Liver (tissue), 3 donors: ENCODE data around the gene TEX53.

Source experiments
- EGR1 ChIP-seq, 2 donors: IDR thresholded peaks; 2 replicates each; pipeline ENCODE4 v1.6.1; 2016 to 2018; ENCODE audit warnings: antibody characterized with exemption in 2 of 2, low read depth in 2 of 2
- JUND ChIP-seq, 2 donors: IDR thresholded peaks; 2 replicates each; pipeline ENCODE4 v1.6.1; 2016; ENCODE audit warnings: antibody characterized with exemption in 2 of 2
- RAD21 ChIP-seq, 2 donors: IDR thresholded peaks; 2 replicates each; pipeline ENCODE4 v1.6.1; 2016; ENCODE audit warnings: antibody characterized with exemption in 2 of 2, mild to moderate bottlenecking in 2 of 2
- RXRA ChIP-seq, 2 donors: IDR thresholded peaks; 2 replicates each; pipeline ENCODE4 v1.6.1; 2017 to 2018; ENCODE audit warnings: antibody characterized with exemption in 2 of 2, mild to moderate bottlenecking in 1 of 2
- TAF1 ChIP-seq: conservative IDR thresholded peaks from 2 replicates; pipeline ENCODE4 v1.6.1; 2016; ENCODE audit warnings: antibody characterized with exemption, mild to moderate bottlenecking
- TF ChIP-seq, protein P1 (sequence below): IDR thresholded peaks from 2 replicates; pipeline ENCODE4 v1.6.1; 2016; ENCODE audit warnings: antibody characterized with exemption
- TF ChIP-seq, protein P2 (sequence below): fragments of 150-350 bp; IDR thresholded peaks from 2 replicates; pipeline ENCODE4 v1.5.1; 2017; ENCODE audit warnings: improper control_type of control experiment, low read depth, low read length; ENCODE audit not compliant: missing input control
- donor health status: healthy.
- donor health status: healthy.

DNA sequence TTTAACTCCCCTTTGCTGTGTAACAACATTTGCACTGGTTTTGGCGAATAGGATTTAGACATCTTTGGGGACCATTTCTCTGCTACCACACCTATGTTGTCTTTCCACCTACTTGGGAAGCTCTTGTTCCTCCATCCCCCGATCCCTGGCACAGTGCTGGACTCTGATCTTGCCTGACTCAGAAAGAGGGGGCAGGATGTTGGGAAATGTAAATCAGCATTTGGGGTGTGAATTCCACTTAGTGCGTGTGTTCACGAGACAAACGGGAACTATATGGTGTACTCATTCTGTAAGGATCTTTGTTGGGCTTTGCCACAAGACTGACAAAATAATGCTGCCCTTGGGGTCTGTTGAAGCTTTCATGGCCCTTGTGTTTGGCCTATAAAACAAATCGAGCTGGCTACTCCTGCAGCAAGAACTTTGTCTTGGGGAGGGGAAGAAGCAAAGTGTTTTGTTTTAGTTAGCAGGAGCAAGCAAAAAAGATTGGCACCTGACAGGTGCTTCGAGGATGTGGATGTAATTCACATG, 28.0 kb downstream of the TEX53 start:
- TF ChIP-seq, protein P1, sequence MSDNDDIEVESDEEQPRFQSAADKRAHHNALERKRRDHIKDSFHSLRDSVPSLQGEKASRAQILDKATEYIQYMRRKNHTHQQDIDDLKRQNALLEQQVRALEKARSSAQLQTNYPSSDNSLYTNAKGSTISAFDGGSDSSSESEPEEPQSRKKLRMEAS, result no peak
- TF ChIP-seq, protein P2, sequence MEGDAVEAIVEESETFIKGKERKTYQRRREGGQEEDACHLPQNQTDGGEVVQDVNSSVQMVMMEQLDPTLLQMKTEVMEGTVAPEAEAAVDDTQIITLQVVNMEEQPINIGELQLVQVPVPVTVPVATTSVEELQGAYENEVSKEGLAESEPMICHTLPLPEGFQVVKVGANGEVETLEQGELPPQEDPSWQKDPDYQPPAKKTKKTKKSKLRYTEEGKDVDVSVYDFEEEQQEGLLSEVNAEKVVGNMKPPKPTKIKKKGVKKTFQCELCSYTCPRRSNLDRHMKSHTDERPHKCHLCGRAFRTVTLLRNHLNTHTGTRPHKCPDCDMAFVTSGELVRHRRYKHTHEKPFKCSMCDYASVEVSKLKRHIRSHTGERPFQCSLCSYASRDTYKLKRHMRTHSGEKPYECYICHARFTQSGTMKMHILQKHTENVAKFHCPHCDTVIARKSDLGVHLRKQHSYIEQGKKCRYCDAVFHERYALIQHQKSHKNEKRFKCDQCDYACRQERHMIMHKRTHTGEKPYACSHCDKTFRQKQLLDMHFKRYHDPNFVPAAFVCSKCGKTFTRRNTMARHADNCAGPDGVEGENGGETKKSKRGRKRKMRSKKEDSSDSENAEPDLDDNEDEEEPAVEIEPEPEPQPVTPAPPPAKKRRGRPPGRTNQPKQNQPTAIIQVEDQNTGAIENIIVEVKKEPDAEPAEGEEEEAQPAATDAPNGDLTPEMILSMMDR, result no peak
- TF ChIP-seq EGR1 (IDR thresholded peaks at IDR 0.05; ENCODE audit: low read depth in 2 of 2) (no peak), RXRA (IDR thresholded peaks at IDR 0.05) (no peak), TAF1 (no peak), JUND (IDR thresholded peaks at IDR 0.05) (no peak), RAD21 (IDR thresholded peaks at IDR 0.05) (no peak)
